GM18498 (cell line): ENCODE results near the gene C16orf74.

Source experiments
- ATAC-seq: cut with Tn5 transposase; IDR thresholded peaks from one replicate; pipeline ENCODE4 v1.9.1; 2021; ENCODE audit warnings: mild to moderate bottlenecking, moderate library complexity; ENCODE audit not compliant: unreplicated experiment

Gene C16orf74

DNA sequence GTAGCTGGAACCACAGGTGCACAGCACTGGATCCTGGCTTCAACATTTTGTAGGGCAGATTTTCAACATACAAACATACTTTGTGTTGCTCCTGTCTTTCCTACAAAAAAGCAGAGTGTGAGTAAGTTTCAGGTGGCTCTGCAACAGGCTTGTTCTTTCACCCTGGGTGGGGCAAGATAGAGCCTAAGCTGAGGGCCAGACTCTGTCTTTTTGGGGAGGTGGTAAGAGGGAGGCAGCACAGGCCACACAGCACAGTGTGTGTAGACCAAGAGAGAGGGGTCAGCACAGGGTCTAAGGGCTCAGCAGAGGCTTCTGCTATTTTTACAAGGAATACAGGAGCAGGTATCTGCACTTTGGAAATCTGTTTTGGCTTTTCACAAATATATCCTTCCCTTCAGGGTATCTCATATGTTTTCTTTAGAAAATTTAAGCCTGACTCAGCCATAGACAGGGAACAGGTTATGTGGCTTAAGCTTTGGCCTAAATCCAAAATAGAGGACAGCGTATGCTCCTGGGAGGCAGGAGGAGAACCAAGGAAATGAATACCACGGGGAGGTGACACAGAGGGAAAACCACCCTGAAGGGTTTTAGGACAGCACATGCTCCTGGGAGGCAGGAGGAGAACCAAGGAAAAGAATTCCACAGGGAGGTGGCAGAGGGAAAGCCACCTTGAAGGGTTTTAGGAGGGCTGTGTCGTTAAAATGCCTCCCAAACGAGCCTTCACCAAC is 26.9 kb upstream of the C16orf74 start:
- no peak for ATAC-seq

DNA sequence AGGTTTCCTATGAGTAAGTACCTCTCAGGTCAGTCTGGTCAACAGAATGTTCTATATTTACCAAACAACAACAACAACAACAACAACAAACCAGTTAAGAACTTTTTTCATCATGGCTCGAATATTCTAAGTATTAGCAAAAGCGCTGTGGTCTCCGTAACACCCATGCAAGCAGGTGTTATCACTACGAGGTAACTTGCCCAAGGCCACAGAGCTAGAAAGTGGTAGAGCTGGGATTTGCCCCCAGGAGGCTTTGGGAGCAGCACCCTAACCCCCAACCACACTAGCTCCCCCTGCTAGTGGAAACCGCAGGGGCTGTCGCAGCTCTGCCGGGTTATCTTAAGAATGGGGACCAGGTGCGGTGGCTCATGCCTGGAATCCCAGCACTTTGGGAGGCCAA is 23.9 kb upstream of the C16orf74 start:
- ATAC-seq: no peak

DNA sequence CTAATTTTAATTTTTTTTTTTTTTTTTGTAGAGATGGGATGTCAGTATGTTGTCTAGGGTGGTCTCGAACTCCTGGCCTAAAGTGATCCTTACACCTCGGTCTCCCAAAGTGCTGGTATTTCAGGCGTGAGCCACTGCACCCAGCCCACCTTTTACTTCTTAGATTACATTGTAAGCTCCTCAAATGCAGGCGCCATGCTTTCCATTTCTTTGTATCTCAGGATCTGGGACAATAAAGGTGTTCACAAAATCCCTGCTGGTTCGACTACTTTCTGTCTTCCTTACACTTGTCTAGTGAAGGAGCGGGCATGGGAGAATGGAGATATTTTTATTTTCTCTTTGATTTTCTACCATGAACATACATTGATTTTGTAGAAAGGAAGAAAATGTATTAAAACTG is 23.2 kb upstream of the C16orf74 start:
- no peak for ATAC-seq

DNA sequence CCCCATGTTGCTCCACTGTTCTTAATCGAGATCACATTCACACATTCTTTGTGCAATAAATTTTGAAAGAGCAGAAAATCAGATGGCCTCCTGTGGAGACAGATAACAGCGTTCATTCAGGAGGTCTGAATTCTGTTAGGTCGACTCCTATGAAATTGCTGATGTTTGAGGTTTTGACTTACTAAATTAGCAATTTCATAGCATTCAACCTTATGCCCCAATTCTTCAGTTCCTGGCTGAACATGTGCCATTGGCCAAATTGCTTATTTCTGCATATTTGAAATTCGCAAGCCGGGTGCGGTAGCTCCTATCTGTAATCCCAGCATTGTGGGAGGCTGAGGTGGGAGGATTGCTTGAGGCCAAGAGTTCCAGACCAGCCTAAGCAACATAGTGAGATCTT is 22.1 kb upstream of the C16orf74 start:
- ATAC-seq: no peak

DNA sequence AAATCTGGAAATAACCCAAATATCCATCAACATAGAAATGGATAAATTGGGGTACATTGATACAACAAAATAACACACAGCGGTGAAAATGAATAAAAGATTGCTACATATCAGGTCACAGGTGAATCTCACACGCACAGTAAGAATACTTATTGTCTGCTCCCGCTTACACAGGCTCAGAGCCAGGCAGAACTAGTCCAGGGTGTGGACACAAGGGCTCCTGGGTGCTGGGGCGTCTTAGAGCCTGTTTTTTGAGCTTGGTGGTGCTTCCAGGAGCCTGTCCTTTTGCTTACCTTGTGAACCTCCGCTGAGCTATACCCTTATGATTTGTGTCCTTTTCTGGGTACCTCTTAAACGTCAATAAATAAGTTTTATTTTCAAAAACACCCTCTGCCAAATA is 19.8 kb upstream of the C16orf74 start:
- ATAC-seq: no peak

DNA sequence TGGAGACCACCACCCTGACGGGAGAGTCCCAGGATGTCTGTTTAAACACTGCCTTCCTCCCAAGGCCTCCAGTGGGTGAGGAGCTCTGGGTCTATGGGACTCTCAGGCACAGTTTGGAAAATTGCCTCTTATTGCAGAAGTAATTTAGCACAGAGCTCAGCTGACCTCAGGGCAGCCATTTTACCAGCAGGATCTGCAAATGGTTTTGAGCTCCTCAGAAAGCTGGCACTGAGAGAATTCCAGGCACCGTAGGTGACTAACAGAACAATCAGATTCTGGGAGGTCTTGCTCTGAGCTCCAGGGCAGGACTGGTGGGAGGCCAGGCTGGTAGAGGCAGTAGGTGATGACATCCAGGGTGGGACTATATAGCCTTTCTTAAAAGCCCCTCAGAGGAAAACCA is 17.3 kb upstream of the C16orf74 start:
- no peak for ATAC-seq

DNA sequence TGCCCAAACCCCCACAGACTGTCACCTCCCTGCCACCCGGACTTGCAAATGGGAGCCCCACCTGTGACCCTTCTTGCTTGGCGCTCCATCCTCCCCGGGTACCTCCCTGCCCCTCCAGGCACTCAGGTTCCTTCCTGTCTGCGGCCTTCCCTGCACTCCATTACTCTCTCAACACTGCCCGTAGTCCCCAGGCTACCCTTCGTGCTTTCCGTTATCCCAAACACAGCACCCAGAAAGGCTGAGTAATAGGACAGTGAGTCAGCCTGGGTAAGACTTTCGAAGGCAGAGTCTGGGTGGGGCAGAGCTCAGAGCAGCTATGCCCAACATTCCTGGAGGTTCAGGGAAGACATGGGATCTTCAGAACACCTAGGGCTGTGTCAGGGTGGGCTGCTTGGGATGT is 16.6 kb upstream of the C16orf74 start:
- no peak for ATAC-seq

DNA sequence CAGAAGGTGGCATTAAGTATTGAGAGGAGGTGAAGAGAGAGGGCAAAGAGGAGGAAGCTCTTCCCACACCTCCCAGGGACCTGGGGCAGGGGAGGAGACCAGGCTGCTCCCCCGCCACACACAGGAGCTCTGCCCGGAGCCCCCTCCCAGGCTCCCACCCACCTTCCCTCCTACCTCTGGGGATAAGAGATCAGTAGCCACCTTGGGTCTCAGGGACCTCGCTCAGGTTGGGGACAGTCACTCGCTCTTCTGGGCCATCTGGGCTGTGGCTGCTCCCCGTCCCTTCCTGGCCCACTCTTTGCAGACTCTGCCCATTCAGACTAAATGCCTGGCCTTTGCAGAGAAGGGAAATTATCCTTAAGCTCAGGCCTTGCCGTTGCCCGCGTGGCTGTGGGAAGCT is 14.9 kb upstream of the C16orf74 start:
- no peak for ATAC-seq

DNA sequence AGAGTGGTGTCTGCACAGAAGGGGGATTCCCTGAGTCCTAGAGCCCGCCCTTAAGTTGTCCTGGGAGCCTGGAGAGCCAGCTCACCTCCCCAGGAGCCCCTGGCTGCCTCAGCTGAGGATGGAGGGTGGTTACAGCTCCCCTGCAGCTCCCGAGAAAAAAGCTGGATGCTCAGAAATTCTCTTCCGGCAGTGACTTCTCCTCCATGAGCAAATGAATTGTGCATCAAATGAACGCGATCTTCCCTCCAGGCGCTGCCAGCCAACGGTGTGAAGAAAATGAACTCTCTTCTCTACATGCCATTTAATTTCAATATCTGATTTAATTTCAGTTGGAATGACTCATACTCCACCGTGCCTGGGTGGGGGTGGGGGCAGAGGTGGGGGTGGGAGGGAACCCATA is 14.3 kb upstream of the C16orf74 start:
- ATAC-seq: no peak

DNA sequence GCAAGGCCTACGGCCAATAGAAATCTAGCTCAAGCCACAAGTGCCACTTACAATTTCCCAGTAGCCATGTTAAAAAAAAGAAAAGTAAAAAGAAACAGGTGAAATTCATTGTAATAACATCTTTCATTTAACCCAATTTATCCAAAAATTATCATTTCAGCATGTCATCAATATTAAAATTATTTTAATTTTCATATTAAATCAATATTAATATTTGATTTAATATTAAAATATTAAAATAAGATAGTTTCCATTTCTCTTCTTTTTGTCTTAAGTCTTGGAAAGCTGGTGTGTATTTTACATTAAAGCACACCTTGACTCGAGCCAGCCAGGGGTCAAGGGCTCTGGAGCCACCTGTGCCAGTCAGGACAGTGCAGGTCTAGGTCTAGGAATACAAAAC is 12.7 kb upstream of the C16orf74 start:
- ATAC-seq: no peak

DNA sequence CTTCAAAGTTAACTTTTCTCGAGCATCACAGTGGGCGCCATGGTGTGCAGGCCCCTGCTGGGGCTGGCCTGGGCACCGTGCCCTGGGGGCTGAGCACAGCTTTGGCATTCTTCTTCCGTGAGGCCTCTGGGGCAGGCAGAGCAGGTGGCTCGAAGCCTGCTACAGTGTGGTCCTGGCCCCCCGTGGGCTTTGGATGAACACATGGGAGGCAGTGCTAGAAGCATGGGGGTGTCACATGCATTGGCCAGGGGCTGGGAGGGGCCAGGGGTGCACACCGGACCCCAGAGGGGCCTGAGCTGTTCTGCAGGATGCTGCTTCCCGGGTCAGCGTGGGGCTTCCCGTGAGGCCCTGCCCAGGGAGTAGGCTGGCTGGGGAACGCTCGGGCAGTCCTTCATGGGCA is 12.1 kb upstream of the C16orf74 start:
- ATAC-seq: no peak

DNA sequence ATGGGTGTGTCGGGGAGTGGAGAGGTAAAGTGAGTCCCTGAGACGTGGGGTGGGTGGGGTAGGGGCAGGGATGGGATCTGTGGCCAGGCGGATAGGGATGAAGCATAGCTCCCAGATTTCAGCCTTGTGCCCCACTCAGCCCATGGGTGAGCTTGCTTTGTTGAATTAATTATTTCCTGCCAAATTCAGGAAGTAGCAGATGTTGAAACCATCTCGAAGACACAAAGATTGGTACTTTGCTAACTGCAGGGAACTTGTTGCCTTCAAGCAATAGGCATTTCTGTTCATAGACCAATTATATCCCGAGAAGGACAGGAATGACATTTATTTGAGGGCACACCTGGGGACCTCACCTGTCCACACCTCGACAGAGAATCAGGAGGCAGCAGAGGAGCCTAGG is 11.0 kb upstream of the C16orf74 start:
- ATAC-seq: no peak

DNA sequence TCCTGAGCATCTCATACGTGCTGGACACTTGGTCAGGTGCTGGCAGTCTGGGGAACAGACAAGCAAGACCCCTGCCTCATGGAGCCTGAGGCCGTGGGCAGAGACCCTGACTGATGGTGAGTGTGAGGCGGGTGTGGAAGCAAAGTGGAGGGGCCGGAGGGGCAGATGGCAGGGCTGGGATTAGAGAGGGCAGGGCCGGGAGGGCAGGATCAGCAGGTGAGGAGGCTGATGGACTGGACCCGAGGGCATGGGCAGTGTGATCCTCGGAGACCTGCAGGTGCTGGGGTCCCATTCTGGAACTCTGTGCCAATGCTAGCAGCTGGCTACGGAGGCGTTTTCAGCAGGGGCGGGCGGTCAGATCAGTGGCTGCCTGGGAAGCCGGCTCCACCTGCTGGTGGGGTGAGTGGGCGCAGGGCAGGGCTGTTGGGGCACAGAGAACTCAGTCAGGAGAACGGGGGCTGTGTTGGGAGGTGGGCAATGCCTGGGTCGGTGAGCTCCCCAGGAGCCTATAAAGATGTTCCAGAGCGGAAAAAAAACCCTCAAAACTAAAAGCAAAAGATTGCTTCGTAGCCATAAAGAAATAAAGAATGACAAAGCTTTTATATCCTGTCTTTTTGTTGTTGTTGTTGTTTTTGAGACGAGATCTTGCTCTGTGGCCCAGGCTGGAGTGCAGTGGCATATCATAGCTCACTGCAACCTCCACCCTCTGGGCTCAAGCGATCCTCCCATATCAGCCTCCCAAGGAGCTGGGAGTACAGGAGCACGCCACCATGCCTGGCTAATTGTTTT is 8.9 kb upstream of the C16orf74 start:
- no peak for ATAC-seq

DNA sequence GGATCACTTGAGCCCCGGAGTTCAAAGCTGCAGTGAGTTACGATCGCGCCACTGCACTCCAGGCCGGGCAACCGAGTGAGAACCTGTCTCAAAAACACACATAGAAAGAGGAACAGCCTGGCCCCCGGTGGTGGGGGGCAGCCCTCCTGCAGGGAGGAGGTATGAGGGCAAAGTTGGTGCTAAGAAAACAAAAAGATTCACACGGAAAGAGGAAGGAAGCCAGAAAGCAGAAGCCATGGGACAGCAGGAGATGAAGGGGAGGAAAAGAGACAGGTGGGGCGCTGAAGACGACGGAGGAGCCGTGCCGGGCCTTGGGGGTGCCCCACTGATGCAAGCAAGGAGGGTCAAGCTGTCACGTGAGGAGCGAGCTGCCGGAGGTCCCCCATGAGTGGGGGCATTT is 8.2 kb upstream of the C16orf74 start:
- no peak for ATAC-seq

DNA sequence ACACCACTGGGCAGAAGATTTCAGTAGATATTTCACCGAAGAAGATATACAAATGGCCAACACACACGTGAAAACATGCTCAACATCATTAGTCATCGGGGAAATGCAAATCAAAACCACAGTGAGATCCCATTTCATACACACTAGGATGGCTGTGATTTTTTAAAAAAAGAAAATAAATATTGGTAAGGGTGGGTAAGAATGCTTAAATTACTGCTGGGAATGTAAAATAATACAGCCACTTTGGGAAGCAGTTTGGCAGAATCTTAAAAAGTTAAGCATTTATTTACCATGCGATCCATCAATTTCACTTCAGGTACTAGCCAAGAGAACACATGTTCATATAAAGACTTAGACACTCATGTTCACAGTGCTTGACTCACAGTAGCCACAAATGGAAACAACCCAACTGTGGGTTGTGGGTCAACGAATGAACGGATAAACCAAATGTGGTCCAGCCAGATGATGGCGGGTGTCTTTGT is 6.5 kb upstream of the C16orf74 start:
- ATAC-seq: peak; percentile 42

DNA sequence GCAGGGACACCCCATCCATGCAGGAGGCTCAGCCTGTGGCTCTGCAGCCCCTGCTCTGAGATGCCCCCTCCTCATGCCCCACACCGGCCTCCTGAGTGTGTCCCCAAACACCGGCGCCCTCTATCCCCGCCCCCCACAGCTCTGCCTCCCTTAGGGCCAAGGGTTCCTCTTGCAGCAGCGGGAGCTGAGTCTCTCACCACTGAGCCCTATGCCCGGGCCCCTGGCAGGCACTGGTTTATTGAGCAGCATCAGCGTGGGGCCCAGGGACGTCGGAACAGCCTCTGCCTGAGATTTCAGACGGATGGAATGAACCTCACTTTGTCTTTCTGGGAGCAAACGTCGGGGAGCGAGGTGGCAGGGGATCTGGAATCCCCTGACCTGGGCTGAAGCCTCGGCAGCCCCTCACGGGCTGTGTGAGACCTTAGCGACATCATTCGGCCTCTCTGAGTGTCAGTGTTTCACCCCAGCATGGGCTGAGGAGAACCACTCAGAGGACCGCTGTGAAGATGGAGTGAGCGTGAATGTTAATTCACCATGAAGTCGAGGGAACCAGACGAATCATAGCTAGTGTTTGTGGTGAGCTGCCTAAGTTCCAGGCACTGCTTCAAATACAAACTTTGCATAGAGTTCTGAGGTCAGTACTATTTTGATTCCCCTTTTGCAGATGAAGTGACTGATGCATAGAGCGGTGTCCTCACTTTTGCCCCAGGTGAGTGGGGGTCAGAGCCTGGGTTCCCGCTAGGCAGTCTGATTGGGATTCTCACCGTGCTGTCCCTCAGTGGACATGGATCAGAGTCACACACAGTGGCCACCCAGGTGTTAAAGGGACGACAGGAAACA is 5.3 kb upstream of the C16orf74 start:
- peak; percentile 57 for ATAC-seq

DNA sequence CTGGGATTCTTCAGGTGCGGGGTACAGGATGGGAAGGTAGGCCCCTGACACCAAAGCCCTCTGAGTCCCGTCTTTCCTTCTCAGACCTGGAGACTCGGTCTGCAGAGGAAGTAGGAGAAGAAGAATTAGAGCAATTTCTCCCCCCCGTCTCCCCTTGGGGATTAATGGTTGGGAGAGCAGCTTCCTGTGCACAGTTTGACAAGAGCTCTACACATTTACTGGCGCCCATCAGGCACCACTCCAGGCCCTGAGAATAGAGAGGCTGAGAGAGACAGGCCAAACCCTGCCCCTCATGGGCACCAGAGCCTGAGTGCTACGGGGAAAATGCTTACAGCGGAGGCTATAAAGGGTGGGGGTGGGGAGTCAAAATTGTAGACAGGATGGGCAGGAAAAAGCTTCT is 3.5 kb upstream of the C16orf74 start:
- ATAC-seq: no peak

DNA sequence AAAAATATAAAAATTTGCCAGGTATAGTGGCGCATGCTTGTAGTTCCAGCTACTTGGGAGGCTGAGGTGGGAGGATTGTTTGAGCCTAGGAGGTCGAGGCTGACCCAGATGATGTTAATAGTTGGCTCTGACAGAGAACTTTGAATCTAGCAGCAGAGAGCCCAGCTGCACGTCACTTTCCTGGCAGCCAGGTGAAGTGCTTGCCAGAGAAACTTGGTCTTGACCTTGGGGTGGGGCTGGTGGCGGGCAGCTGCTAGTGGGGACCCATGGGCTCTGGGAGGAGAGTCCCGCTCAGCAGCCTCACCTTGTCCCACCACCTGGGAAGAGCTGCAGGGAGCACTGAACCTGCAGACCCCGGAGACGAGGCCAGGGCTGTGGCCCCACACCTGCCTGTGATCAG is 3.1 kb upstream of the C16orf74 start:
- no peak for ATAC-seq

DNA sequence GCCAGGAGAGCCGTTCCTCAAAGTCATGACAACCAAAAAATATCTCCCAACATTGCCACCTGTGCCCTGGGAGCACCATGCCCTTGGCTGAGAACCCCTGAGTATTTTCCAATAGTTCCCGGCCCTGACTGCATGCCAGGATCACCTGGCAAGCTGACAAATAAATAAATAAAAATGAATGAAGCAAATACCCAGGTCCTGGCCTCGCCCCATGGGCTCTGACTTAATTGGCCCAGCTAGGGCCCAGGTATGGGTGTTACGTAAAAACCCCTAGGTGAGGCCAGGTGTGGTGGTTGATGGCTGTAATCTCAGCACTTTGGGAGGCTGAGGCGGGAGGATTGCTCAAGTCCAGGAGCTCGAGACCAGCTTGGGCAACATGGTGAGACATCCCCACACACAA is 2.7 kb upstream of the C16orf74 start:
- no peak for ATAC-seq

DNA sequence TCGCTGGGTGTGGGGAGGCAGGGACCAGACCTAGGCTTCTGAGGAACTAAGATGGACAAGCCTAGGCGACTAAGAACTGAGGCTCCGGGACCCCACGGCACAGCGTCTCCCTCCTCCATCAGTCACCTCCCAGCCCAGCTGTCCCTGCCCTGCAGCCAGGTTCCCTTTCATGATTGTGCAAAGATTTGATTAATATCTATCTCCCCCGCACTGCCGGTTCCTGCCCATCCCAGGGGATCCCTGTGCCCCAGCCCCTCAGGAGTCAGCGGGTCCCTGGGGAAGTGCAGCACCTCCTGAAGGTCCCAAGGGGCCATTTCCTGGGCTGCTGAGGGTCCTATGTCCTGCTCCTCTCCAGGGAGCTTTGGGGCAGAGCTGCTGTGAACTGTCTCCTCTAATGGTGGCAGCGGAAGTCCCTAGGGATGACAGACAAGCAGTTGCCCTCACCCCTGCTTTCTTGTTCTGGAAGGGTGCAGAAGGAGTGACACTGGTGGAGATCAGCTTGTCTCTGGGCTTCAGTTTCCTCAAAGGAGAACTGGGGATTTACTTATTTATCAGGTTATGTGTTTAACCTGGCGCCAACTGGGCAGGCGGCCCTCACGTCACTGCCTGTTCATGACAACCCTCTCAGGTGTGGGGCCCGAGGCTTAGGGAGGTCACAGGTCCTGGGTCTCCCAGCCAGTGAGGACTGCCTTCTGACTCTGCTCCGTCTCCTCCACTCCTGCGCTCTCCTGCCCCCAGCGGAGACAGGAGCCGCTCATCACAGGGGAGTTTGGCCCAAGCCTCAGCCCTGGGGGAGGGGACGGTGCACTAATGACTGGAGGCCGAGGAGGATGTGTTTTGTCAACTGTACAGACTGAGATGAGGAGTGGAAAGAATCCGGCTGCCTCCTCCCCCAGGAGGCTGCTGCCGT is 1.9 kb upstream of the C16orf74 start:
- no peak for ATAC-seq
